GM23338 (cell line): Measurements from ENCODE around the gene TMIE. TPM values are rescaled to one million over a fixed set of nuclear protein-coding genes. Genes with fewer than 3 reads are reported as not detected.

ENCODE experiments used
- ATAC-seq: fragments of 200-7000 bp; cut with Tn5 transposase; 3 replicates; pipeline ENCODE4 v1.9.1; 2020
- DNase-seq: peaks from one replicate; pipeline ENCODE4 v3.0.0-alpha.2; 2015; ENCODE audit warnings: low spot score
- H2AFZ ChIP-seq: fragments of 200-600 bp; sonication (generic); 2 replicates; pipeline ENCODE4 v1.8.0; 2016; ENCODE audit warnings: antibody characterized with exemption, mild to moderate bottlenecking, moderate library complexity
- H3F3A ChIP-seq: fragments of 200-600 bp; sonication (generic); replicated peaks from 2 replicates; pipeline ENCODE4 v1.8.0; 2017; ENCODE audit warnings: antibody characterized with exemption, mixed run types, low read depth
- H3K27ac ChIP-seq: fragments of 200-600 bp; sonication (generic); 2 replicates; pipeline ENCODE4 v1.6.1; 2016; ENCODE audit warnings: low read depth
- H3K27me3 ChIP-seq: fragments of 200-600 bp; sonication (generic); 2 replicates; pipeline ENCODE4 v1.8.0; 2016; ENCODE audit warnings: mild to moderate bottlenecking, mixed run types, moderate library complexity; ENCODE audit not compliant: insufficient read depth
- H3K36me3 ChIP-seq: fragments of 200-600 bp; sonication (generic); 2 replicates; pipeline ENCODE4 v1.8.0; 2016; ENCODE audit warnings: mild to moderate bottlenecking; ENCODE audit not compliant: insufficient read depth
- H3K4me1 ChIP-seq: fragments of 200-600 bp; sonication (generic); 2 replicates; pipeline ENCODE4 v1.8.0; 2016; ENCODE audit warnings: mild to moderate bottlenecking, moderate library complexity; ENCODE audit not compliant: insufficient read depth
- H3K4me2 ChIP-seq: fragments of 200-600 bp; sonication (generic); 2 replicates; pipeline ENCODE4 v1.7.1; 2017; ENCODE audit warnings: mixed run types
- H3K4me3 ChIP-seq: fragments of 200-600 bp; sonication (generic); 2 replicates; pipeline ENCODE4 v1.6.1; 2016; ENCODE audit warnings: mixed run types
- H3K79me2 ChIP-seq: fragments of 200-600 bp; sonication (generic); replicated peaks from 2 replicates; pipeline ENCODE4 v1.8.0; 2017; ENCODE audit warnings: mild to moderate bottlenecking; ENCODE audit not compliant: insufficient read depth
- H3K9me2 ChIP-seq: fragments of 200-600 bp; sonication (generic); 2 replicates; pipeline ENCODE4 v1.8.0; 2017; ENCODE audit not compliant: insufficient read depth
- H4K20me1 ChIP-seq: fragments of 200-600 bp; sonication (generic); replicated peaks from 2 replicates; pipeline ENCODE4 v1.8.0; 2017; ENCODE audit warnings: mild to moderate bottlenecking; ENCODE audit not compliant: insufficient read depth
- H3K27ac Mint-ChIP-seq: 2 replicates; pipeline ENCODE4 v1.8.0; 2020; ENCODE audit warnings: inconsistent platforms, mild to moderate bottlenecking, moderate library complexity, mixed read lengths
- H3K27me3 Mint-ChIP-seq: 3 replicates; pipeline ENCODE4 v1.8.0; 2022; ENCODE audit warnings: low read depth, mild to moderate bottlenecking, moderate library complexity, mixed read lengths, inconsistent platforms; ENCODE audit not compliant: insufficient read depth, poor library complexity
- H3K36me3 Mint-ChIP-seq: 3 replicates; pipeline ENCODE4 v1.8.0; 2021; ENCODE audit warnings: low read depth, mild to moderate bottlenecking, inconsistent platforms, moderate library complexity, mixed read lengths
- H3K4me1 Mint-ChIP-seq: 3 replicates; pipeline ENCODE4 v1.8.0; 2020; ENCODE audit warnings: mild to moderate bottlenecking, inconsistent platforms, mixed read lengths
- H3K4me3 Mint-ChIP-seq: 3 replicates; pipeline ENCODE4 v1.8.0; 2021; ENCODE audit warnings: moderate library complexity, mild to moderate bottlenecking, inconsistent platforms, mixed read lengths
- H3K9me3 Mint-ChIP-seq: 3 replicates; pipeline ENCODE4 v1.8.0; 2020; ENCODE audit warnings: moderate library complexity, mild to moderate bottlenecking, inconsistent platforms, mixed read lengths
- CREB1 ChIP-seq: fragments of 250-450 bp; sonication (Bioruptor Pico); IDR thresholded peaks from 2 replicates; pipeline ENCODE4 v1.5.0; 2020; ENCODE audit warnings: low read depth, mild to moderate bottlenecking, moderate library complexity
- EZH2 ChIP-seq: fragments of 200-600 bp; sonication (generic); IDR thresholded peaks from one replicate; pipeline ENCODE4 v1.8.0; 2017; ENCODE audit warnings: antibody characterized with exemption, mild to moderate bottlenecking, low read depth; ENCODE audit not compliant: unreplicated experiment
- EZH2phosphoT487 ChIP-seq: fragments of 200-600 bp; sonication (generic); IDR thresholded peaks from one replicate; pipeline ENCODE4 v1.8.1; 2018; ENCODE audit warnings: antibody characterized with exemption; ENCODE audit not compliant: unreplicated experiment
- JUNB ChIP-seq: IDR thresholded peaks from one replicate; pipeline ENCODE4 v1.6.1; 2016; ENCODE audit warnings: antibody characterized with exemption; ENCODE audit not compliant: unreplicated experiment
- NANOG ChIP-seq: IDR thresholded peaks from 2 replicates; pipeline ENCODE4 v1.6.1; 2016; ENCODE audit warnings: antibody characterized with exemption, borderline replicate concordance
- POLR2AphosphoS5 ChIP-seq: IDR thresholded peaks from 2 replicates; pipeline ENCODE4 v1.6.1; 2016; ENCODE audit warnings: antibody characterized with exemption, low read depth
- REST ChIP-seq: IDR thresholded peaks from one replicate; pipeline ENCODE4 v1.6.1; 2018; ENCODE audit warnings: antibody characterized with exemption; ENCODE audit not compliant: unreplicated experiment
- STAT1 ChIP-seq: IDR thresholded peaks from one replicate; pipeline ENCODE4 v1.6.1; 2016; ENCODE audit warnings: antibody characterized with exemption; ENCODE audit not compliant: unreplicated experiment
- ZNF114 ChIP-seq: fragments of 250-450 bp; sonication (Bioruptor Pico); IDR thresholded peaks from 2 replicates; pipeline ENCODE4 v1.5.0; 2020; ENCODE audit warnings: mild to moderate bottlenecking, moderate library complexity
- ZNF331 ChIP-seq: fragments of 250-450 bp; sonication (Bioruptor Pico); IDR thresholded peaks from 2 replicates; pipeline ENCODE4 v1.5.0; 2020; ENCODE audit warnings: low read depth, mild to moderate bottlenecking, moderate library complexity
- ZNF462 ChIP-seq: fragments of 250-450 bp; sonication (Bioruptor Pico); IDR thresholded peaks from 2 replicates; pipeline ENCODE4 v1.5.0; 2020; ENCODE audit warnings: mild to moderate bottlenecking, moderate library complexity
- polyA plus RNA-seq: library from polyadenylated mRNA; unstranded; fragments of >200 nt; fragmentation: Nextera tagmentation; extraction: Ambion mirVana; gene quantifications from 2 replicates; pipeline ENCODE4 v1.2.1, GENCODE V29; 2016
- total RNA-seq: library from RNA; depleted of rRNA; stranded (reverse); fragments of >200 nt; shearing (Covaris generic); gene quantifications from 2 replicates; pipeline ENCODE4 v1.2.3, GENCODE V29; 2014

The TMIE gene
- total and polyA plus RNA-seq, 2 experiments from 2014 or later: 0.84 to 1.2 TPM

- no peak for TF ChIP-seq REST
Observed at GRCh38 chr3:46667657-46668056, 33.5 kb upstream of the TMIE start (continued).

GRCh38 chr3:46668116-46668515 lies 33.1 kb upstream of the TMIE start:
- no peak overlapping the region for H3K4me3 Mint-ChIP-seq
- H3K9me3 Mint-ChIP-seq: no peaks in the 10 kb centered on the region
- H3K27me3 Mint-ChIP-seq: peaks cover 14% of the 10 kb centered on the region
- H3K4me1 ChIP-seq: peaks cover 1% of the 10 kb centered on the region; the same call in 1 of the 2 replicates
- ATAC-seq: no peak
- no peak for DNase-seq
- no peak overlapping the region for H3K4me3 ChIP-seq
- H3K4me1 Mint-ChIP-seq: peaks cover 7% of the 10 kb centered on the region
- no peak overlapping the region for H3K4me2 ChIP-seq
- no peaks in the 10 kb centered on the region for H3K36me3 ChIP-seq
- H3K79me2 ChIP-seq: no peaks in the 10 kb centered on the region
- no peak overlapping the region for H2AFZ ChIP-seq
- H4K20me1 ChIP-seq: no peaks in the 10 kb centered on the region
- no peaks in the 10 kb centered on the region for H3K27me3 ChIP-seq
- H3K27ac Mint-ChIP-seq: no peak overlapping the region
- H3K9me2 ChIP-seq: no peaks in the 10 kb centered on the region
- 0 out of 2 replicates have a peak, but pooled peaks cover under 1% of the 10 kb centered on the region for H3F3A ChIP-seq
- H3K36me3 Mint-ChIP-seq: no peaks in the 10 kb centered on the region
- no peak overlapping the region for H3K27ac ChIP-seq
- TF ChIP-seq EZH2: no peak
- TF ChIP-seq STAT1: no peak
- TF ChIP-seq CREB1: no peak
- no peak for TF ChIP-seq REST
- TF ChIP-seq ZNF331 (CRISPR knock-in tag): no peak
- TF ChIP-seq POLR2AphosphoS5: no peak
- no peak for TF ChIP-seq ZNF114 (CRISPR knock-in tag)
- no peak for TF ChIP-seq ZNF462 (CRISPR knock-in tag)
- TF ChIP-seq JUNB: no peak
- no peak for TF ChIP-seq NANOG
- no peak for TF ChIP-seq EZH2phosphoT487
